AG04450 (cell line): ENCODE measurements around the gene ERBB3. TPM values are rescaled to one million over a fixed set of nuclear protein-coding genes. Genes with fewer than 3 reads are reported as not detected.

Source experiments
- CTCF ChIA-PET: fragments of 300-600, 350-600 bp; formaldehyde crosslinking; extraction: SDS; loops from one replicate; lab custom pipeline; 2022; ENCODE audit warnings: antibody characterized with exemption, inconsistent platforms; lab: Charles Lee
- POLR2A ChIA-PET: fragments of 350-600 bp; formaldehyde crosslinking; extraction: SDS; loops from one replicate; lab custom pipeline; 2021; ENCODE audit warnings: antibody characterized with exemption, inconsistent platforms; lab: Yijun Ruan, JAX
- DNase-seq: peaks from one replicate; pipeline ENCODE4 v3.0.0-alpha.2; 2011; ENCODE audit warnings: low read depth, low spot score
- H3K27ac ChIP-seq: one replicate; pipeline ENCODE4 v1.5.1; 2012; ENCODE audit warnings: low read depth, low read length, control low read depth
- H3K27me3 ChIP-seq: one replicate; pipeline ENCODE4 v1.6.0; 2012; ENCODE audit warnings: low read length; ENCODE audit not compliant: control insufficient read depth, insufficient read depth
- H3K4me3 ChIP-seq: 2 replicates; pipeline ENCODE4 v1.5.1; 2011; ENCODE audit warnings: mild to moderate bottlenecking, low read depth, low read length, control low read depth
- H3K9me3 ChIP-seq: 2 replicates; pipeline ENCODE4 v1.5.1; 2012; ENCODE audit warnings: low read length; ENCODE audit not compliant: control insufficient read depth, insufficient read depth
- CTCF ChIP-seq: IDR thresholded peaks from 2 replicates; pipeline ENCODE4 v1.5.1; 2011; ENCODE audit warnings: low read depth, low read length, control low read depth, inconsistent platforms
- polyA plus RNA-seq: library from polyadenylated mRNA; depleted of rRNA; stranded (reverse); fragments of >200 nt; gene quantifications from 2 replicates; pipeline ENCODE4 v1.2.3, GENCODE V29; 2011

Gene ERBB3
- polyA plus RNA-seq, 1 experiment: 1.7 TPM

GRCh38 chr12:56082967-56083366 is 3.0 kb downstream of the ERBB3 start:
- no peak for TF ChIP-seq CTCF
- POLR2A ChIA-PET: interaction anchor here (1.0 kb wide), 1 partner anchor 21 kb away, joined by 3 read pairs; the partner anchor contains the start of gene PA2G4

GRCh38 chr12:56084958-56085543 is 5.1 kb downstream of the ERBB3 start:
- Histone ChIP-seq H3K27me3 (peaks cover 39% of the 10 kb centered on the region), H3K4me3 (no peak overlapping the region), H3K27ac (no peak overlapping the region), H3K9me3 (no peaks in the 10 kb centered on the region; the same call in 1 of the 2 replicates)
- ChIA-PET POLR2A (interaction anchor here (0.9 kb wide), 1 partner anchor 19 kb away, joined by 13 read pairs; the partner anchor contains the start of gene PA2G4), CTCF (no interaction called here)
- TF ChIP-seq CTCF: peak; percentile 37
- DNase-seq: no peak

More at GRCh38 chr12:56082967-56083366, 3.0 kb downstream of the ERBB3 start:
- H3K4me3 ChIP-seq: no peak overlapping the region
- no peaks in the 10 kb centered on the region; the same call in 1 of the 2 replicates for H3K9me3 ChIP-seq
- H3K27me3 ChIP-seq: peaks cover 39% of the 10 kb centered on the region
- CTCF ChIA-PET: no interaction called here
- H3K27ac ChIP-seq: no peak overlapping the region
- no peak for DNase-seq

GRCh38 chr12:56086096-56086495 is 6.1 kb downstream of the ERBB3 start:
- no peak overlapping the region for H3K27ac ChIP-seq
- ChIA-PET POLR2A (interaction anchor here (0.9 kb wide), 1 partner anchor 18 kb away, joined by 13 read pairs; the partner anchor contains the start of gene PA2G4), CTCF (interaction anchor here (0.7 kb wide), 3 partner anchors 8 to 35 kb away, joined by 3 read pairs; no protein-coding TSS in a partner anchor)
- no peak overlapping the region for H3K4me3 ChIP-seq
- no peak for DNase-seq
- peaks cover 30% of the 10 kb centered on the region for H3K27me3 ChIP-seq
- TF ChIP-seq CTCF: no peak
- H3K9me3 ChIP-seq: no peaks in the 10 kb centered on the region

GRCh38 chr12:56086608-56087007 is 6.6 kb downstream of the ERBB3 start:
- TF ChIP-seq CTCF: no peak
- DNase-seq: no peak
- Histone ChIP-seq H3K4me3 (no peak overlapping the region), H3K27me3 (peaks cover 25% of the 10 kb centered on the region), H3K9me3 (no peaks in the 10 kb centered on the region), H3K27ac (no peak overlapping the region)
- POLR2A ChIA-PET: no interaction called here
- CTCF ChIA-PET: interaction anchor here (0.7 kb wide), 2 partner anchors 9 to 35 kb away, joined by 3 read pairs; no protein-coding TSS in a partner anchor

- ChIA-PET CTCF (no interaction called here), POLR2A (no interaction called here)
- Histone ChIP-seq H3K9me3 (no peaks in the 10 kb centered on the region), H3K4me3 (no peak overlapping the region), H3K27me3 (peaks cover 20% of the 10 kb centered on the region), H3K27ac (no peak overlapping the region)
- no peak for TF ChIP-seq CTCF
- no peak for DNase-seq
Measured at GRCh38 chr12:56087220-56087619, 7.3 kb downstream of the ERBB3 start.
